ENCODE results near the gene PDZD7.

Gene PDZD7

GRCh38 chr10:101038484-101038883 lies 7.6 kb upstream of the PDZD7 start:
- Histone ChIP-seq H3K27me3 (ENCODE audit: insufficient read depth, low read length, poor library complexity) (no peaks in the 10 kb centered on the region), H3K4me3 (ENCODE audit: low read depth in 1 of 2, low read length in 2 of 2) (no peak overlapping the region), H3K4me1 (ENCODE audit: insufficient read depth, low read length) (peaks cover 21% of the 10 kb centered on the region), H3K79me2 (ENCODE audit: insufficient read depth, low read length) (peaks cover 9% of the 10 kb centered on the region), H3K9ac (ENCODE audit: low read depth, low read length) (no peak overlapping the region), H3K9me3 (ENCODE audit: insufficient read depth, low read length, severe bottlenecking) (no peaks in the 10 kb centered on the region), H3K27ac (ENCODE audit: low read length) (no peak overlapping the region), H4K20me1 (ENCODE audit: insufficient read depth, low read length) (peaks cover 13% of the 10 kb centered on the region; the same call in 1 of the 2 replicates), H3K4me2 (ENCODE audit: insufficient read depth, low read length) (no peak overlapping the region), H3K36me3 (ENCODE audit: insufficient read depth, low read length) (no peaks in the 10 kb centered on the region), H2AFZ (ENCODE audit: low read depth, low read length) (no peak overlapping the region)
- TF ChIP-seq EZH2 (IDR thresholded peaks at IDR 0.05; ENCODE audit: borderline replicate concordance, low read depth, low read length, severe bottlenecking) (no peak), CTCF (IDR thresholded peaks at IDR 0.05; ENCODE audit: borderline replicate concordance, extremely low read depth, low read length, poor library complexity, severe bottlenecking) (no peak)
- no peak for DNase-seq
- ATAC-seq (ENCODE audit: insufficient read depth, low read depth), result no peak

GRCh38 chr10:101036726-101037125 lies 5.8 kb upstream of the PDZD7 start:
- H3K9me3 ChIP-seq (ENCODE audit: insufficient read depth, low read length, severe bottlenecking), result no peaks in the 10 kb centered on the region
- peaks cover 20% of the 10 kb centered on the region for H3K4me1 ChIP-seq (ENCODE audit: insufficient read depth, low read length)
- peaks cover 21% of the 10 kb centered on the region for H4K20me1 ChIP-seq (ENCODE audit: insufficient read depth, low read length)
- no peak overlapping the region for H3K4me2 ChIP-seq (ENCODE audit: insufficient read depth, low read length)
- H3K4me3 ChIP-seq (ENCODE audit: low read depth in 1 of 2, low read length in 2 of 2), result no peak overlapping the region
- TF ChIP-seq EZH2 (IDR thresholded peaks at IDR 0.05; ENCODE audit: borderline replicate concordance, low read depth, low read length, severe bottlenecking), result no peak
- no peak for TF ChIP-seq CTCF (IDR thresholded peaks at IDR 0.05; ENCODE audit: borderline replicate concordance, extremely low read depth, low read length, poor library complexity, severe bottlenecking)
- DNase-seq (no peak), ATAC-seq (ENCODE audit: insufficient read depth, low read depth) (no peak)
- peaks cover 2% of the 10 kb centered on the region for H3K27me3 ChIP-seq (ENCODE audit: insufficient read depth, low read length, poor library complexity)
- no peak overlapping the region for H3K9ac ChIP-seq (ENCODE audit: low read depth, low read length)
- H3K27ac ChIP-seq (ENCODE audit: low read length), result no peak overlapping the region
- no peak overlapping the region for H2AFZ ChIP-seq (ENCODE audit: low read depth, low read length)
- 0 out of 2 replicates have a peak, but pooled peaks cover 2% of the 10 kb centered on the region for H3K79me2 ChIP-seq (ENCODE audit: insufficient read depth, low read length)
- no peaks in the 10 kb centered on the region for H3K36me3 ChIP-seq (ENCODE audit: insufficient read depth, low read length)

GRCh38 chr10:101035916-101036702 lies 5.2 kb upstream of the PDZD7 start:
- no peaks in the 10 kb centered on the region for H3K36me3 ChIP-seq (ENCODE audit: insufficient read depth, low read length)
- peaks cover 25% of the 10 kb centered on the region for H4K20me1 ChIP-seq (ENCODE audit: insufficient read depth, low read length)
- no peak overlapping the region for H3K4me3 ChIP-seq (ENCODE audit: low read depth in 1 of 2, low read length in 2 of 2)
- DNase-seq (no peak), ATAC-seq (ENCODE audit: insufficient read depth, low read depth) (no peak)
- H2AFZ ChIP-seq (ENCODE audit: low read depth, low read length), result no peak overlapping the region
- H3K4me1 ChIP-seq (ENCODE audit: insufficient read depth, low read length), result peaks cover 21% of the 10 kb centered on the region
- H3K27ac ChIP-seq (ENCODE audit: low read length), result no peak overlapping the region
- peaks cover 8% of the 10 kb centered on the region for H3K27me3 ChIP-seq (ENCODE audit: insufficient read depth, low read length, poor library complexity)
- TF ChIP-seq EZH2 (IDR thresholded peaks at IDR 0.05; ENCODE audit: borderline replicate concordance, low read depth, low read length, severe bottlenecking) (no peak), CTCF (IDR thresholded peaks at IDR 0.05; ENCODE audit: borderline replicate concordance, extremely low read depth, low read length, poor library complexity, severe bottlenecking) (no peak)
- H3K9me3 ChIP-seq (ENCODE audit: insufficient read depth, low read length, severe bottlenecking), result no peaks in the 10 kb centered on the region
- H3K4me2 ChIP-seq (ENCODE audit: insufficient read depth, low read length), result no peak overlapping the region
- H3K79me2 ChIP-seq (ENCODE audit: insufficient read depth, low read length), result 0 out of 2 replicates have a peak, but pooled peaks cover 2% of the 10 kb centered on the region
- H3K9ac ChIP-seq (ENCODE audit: low read depth, low read length), result no peak overlapping the region
